ENCODE results near the gene CACNA1B. TPM values are rescaled to one million over a fixed set of nuclear protein-coding genes. Genes with fewer than 3 reads are reported as not detected.

Gene CACNA1B
- total RNA-seq, 1 experiment from 2014 or later, result 7.8 TPM

GRCh38 chr9:138023394-138024124 lies 146.0 kb downstream of the CACNA1B start:
- H2BK12ac ChIP-seq (ENCODE audit: insufficient read length, low read depth, low read length), result no peak overlapping the region
- H2BK15ac ChIP-seq (ENCODE audit: low read depth, low read length), result no peak overlapping the region
- WGBS (ENCODE audit: extremely low coverage, insufficient read length, low lambda C conversion rate), result no CpG with 5 or more reads among the region's 84 CpGs
- DNase-seq, result peak; percentile 50
- no peaks in the 10 kb centered on the region for H3K27me3 ChIP-seq (ENCODE audit: insufficient read depth, low read length)
- H3K27ac ChIP-seq (ENCODE audit: insufficient read length, low read depth, low read length), result no peak overlapping the region
- H2BK5ac ChIP-seq (ENCODE audit: insufficient read length, low read length), result no peak overlapping the region
- H4K91ac ChIP-seq (ENCODE audit: insufficient read length, low read depth, low read length), result no peak overlapping the region
- no peak overlapping the region for H3K18ac ChIP-seq (ENCODE audit: insufficient read length, low read depth, low read length)
- H3K4ac ChIP-seq (ENCODE audit: low read depth, low read length), result no peak overlapping the region
- H3K79me1 ChIP-seq (ENCODE audit: insufficient read depth, low read depth, low read length, poor library complexity, severe bottlenecking), result no peaks in the 10 kb centered on the region
- no peak overlapping the region for H4K8ac ChIP-seq (replicated peaks; ENCODE audit: insufficient read length, low read depth, low read length)
- H4K20me1 ChIP-seq (ENCODE audit: control insufficient read depth, insufficient read depth, insufficient read length), result no peaks in the 10 kb centered on the region
- H3K4me3 Mint-ChIP-seq, result peak overlapping the region; percentile 63 to 75
- no peak overlapping the region for H4K5ac ChIP-seq (ENCODE audit: insufficient read length, low read depth, low read length)
- no peak overlapping the region for H3K23ac ChIP-seq (ENCODE audit: insufficient read length, low read depth, low read length)
- no peak overlapping the region for H3T11ph ChIP-seq (ENCODE audit: low read length)
- no peaks in the 10 kb centered on the region for H3K9me3 ChIP-seq (ENCODE audit: control insufficient read depth, low read depth, low read length)
- H3K27ac Mint-ChIP-seq, result no peak overlapping the region
- no peak overlapping the region for H2BK20ac ChIP-seq (ENCODE audit: low read depth, low read length, poor library complexity, severe bottlenecking)
- no peak overlapping the region; the same call in 1 of the 2 replicates for H3K14ac ChIP-seq (ENCODE audit: insufficient read depth, low read length)
- H3K4me1 Mint-ChIP-seq, result peaks cover 3 to 6% of the 10 kb centered on the region in 2 experiments
- no peak overlapping the region for H2AK5ac ChIP-seq (ENCODE audit: insufficient read length, low read length)
- no peak for TF ChIP-seq CTCF (conservative IDR thresholded peaks at IDR 0.05)
- no peak overlapping the region for H3K56ac ChIP-seq (ENCODE audit: insufficient read length, low read depth, low read length)
- H3K23me2 ChIP-seq (ENCODE audit: insufficient read length, low read depth, low read length, poor library complexity, severe bottlenecking), result peaks cover 4% of the 10 kb centered on the region
- no peaks in the 10 kb centered on the region for H3K4me1 ChIP-seq (ENCODE audit: insufficient read depth, low read length)
- H3K79me2 ChIP-seq (ENCODE audit: insufficient read depth, low read length), result no peaks in the 10 kb centered on the region
- H2AFZ ChIP-seq (ENCODE audit: low read length), result no peak overlapping the region
- peak overlapping the region; percentile 6 for H3K4me2 ChIP-seq (ENCODE audit: insufficient read depth, insufficient read length, low read length)
- H3K27me3 Mint-ChIP-seq (ENCODE audit: low read depth), result peaks cover 10% of the 10 kb centered on the region
- H3K9ac ChIP-seq (ENCODE audit: extremely low read depth, insufficient read length, low read length), result no peak overlapping the region
- H3K9me3 Mint-ChIP-seq, result no peaks in the 10 kb centered on the region; a peak in 2 of 5 replicates
- no peak overlapping the region for H2BK120ac ChIP-seq (ENCODE audit: low read depth, low read length, poor library complexity, severe bottlenecking)
- H3K36me3 Mint-ChIP-seq (ENCODE audit: insufficient read depth in 1 of 3, low read depth in 3 of 3), result peaks cover 20 to 24% (median 23%) of the 10 kb centered on the region in 3 experiments
